ENCODE results near the gene PKMYT1.

PKMYT1 gene

DNA sequence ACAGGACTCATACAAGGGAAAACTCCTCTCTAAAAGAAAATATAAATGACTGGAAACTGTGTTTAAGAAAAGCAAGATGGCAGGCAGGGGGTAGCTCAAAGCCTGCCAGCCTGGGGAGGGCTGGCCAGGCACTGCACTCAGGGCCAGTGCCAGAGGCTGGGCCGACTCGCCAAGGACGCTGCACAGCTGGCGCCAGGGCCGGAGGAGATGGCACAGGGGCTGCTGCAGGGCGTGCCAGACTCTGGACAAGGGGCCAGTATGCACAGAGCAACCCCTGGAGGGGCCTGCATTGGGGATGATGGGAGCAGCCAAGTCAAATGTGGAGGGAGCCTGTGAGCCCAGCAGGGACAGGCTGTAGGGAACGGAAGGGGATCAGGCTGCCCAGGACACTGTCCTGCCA is 4.0 kb downstream of the PKMYT1 start:
- TF ChIP-seq, protein P1, sequence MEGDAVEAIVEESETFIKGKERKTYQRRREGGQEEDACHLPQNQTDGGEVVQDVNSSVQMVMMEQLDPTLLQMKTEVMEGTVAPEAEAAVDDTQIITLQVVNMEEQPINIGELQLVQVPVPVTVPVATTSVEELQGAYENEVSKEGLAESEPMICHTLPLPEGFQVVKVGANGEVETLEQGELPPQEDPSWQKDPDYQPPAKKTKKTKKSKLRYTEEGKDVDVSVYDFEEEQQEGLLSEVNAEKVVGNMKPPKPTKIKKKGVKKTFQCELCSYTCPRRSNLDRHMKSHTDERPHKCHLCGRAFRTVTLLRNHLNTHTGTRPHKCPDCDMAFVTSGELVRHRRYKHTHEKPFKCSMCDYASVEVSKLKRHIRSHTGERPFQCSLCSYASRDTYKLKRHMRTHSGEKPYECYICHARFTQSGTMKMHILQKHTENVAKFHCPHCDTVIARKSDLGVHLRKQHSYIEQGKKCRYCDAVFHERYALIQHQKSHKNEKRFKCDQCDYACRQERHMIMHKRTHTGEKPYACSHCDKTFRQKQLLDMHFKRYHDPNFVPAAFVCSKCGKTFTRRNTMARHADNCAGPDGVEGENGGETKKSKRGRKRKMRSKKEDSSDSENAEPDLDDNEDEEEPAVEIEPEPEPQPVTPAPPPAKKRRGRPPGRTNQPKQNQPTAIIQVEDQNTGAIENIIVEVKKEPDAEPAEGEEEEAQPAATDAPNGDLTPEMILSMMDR (conservative IDR thresholded peaks at IDR 0.05), result no peak
- H3K27ac ChIP-seq, result peak overlapping the region; percentile 80

GRCh38 chr16:2975161-2975795 is 5.0 kb downstream of the PKMYT1 start:
- H3K27ac ChIP-seq, result no peak overlapping the region

DNA sequence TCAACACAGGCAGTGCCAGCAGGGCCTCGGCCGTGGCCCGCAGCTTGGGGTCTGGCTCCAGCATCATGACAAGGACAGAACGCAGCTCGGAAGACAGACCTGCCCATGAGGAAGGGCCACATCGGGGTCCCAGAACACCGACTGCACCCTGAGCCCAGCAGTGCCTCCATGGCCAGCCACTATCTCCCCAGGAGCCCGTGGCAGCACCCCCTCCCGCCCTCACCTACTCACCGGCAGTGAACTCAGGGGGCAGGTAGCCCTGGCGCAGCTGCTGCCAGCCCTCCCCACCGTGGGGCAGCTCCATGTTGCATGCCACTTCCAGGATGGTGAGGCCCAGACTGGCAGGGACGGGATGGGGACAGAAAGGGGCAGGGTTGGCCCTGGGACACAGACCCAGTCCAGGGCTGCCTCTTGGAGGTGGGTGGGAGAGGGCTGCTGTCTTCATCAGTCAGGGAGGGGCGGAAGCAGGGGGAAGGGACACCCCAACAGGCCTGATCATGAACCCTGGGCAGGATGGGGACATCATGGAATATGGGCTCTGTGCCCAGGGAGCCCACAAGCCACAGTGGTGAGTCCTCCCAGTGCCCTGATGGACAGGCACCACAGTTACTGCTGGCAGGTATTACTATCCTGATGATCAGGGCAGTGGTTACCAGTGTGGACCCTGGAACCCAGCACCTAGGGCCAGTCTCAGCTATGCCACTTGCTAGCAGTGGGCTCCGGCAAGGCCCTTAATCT is 5.8 kb downstream of the PKMYT1 start:
- peak overlapping the region; percentile 76 for H3K27ac ChIP-seq
- TF ChIP-seq, protein P1 (conservative IDR thresholded peaks at IDR 0.05), result no peak

More at GRCh38 chr16:2975161-2975795, 5.0 kb downstream of the PKMYT1 start:
- TF ChIP-seq, protein P1 (conservative IDR thresholded peaks at IDR 0.05), result no peak

- peak overlapping the region; percentile 76 for H3K27ac ChIP-seq
- TF ChIP-seq, protein P1 (conservative IDR thresholded peaks at IDR 0.05), result no peak
These were observed 6.5 kb downstream of the PKMYT1 start for GRCh38 chr16:2973605-2974318.

DNA sequence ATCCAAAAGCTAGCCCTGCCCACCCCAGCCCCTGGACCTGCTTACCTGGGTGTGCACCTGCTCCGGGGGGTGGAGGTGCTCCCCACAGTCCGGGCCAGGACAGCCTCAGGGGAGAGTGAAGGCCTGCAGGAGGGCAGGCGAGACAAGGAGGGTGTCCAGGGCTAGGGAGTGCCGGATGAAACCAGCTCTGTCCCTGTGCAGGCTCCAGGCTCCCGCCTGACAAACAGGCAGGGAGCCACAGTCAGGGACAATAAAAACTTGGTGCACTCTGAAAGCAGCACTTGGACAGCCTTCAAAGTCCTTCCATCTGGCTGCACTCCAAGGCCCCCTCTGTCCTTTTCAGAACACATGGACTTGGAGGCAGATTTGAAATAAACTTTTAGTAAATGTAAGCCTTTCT is 7.2 kb downstream of the PKMYT1 start:
- peak overlapping the region; percentile 76 for H3K27ac ChIP-seq
- TF ChIP-seq, protein P1 (conservative IDR thresholded peaks at IDR 0.05), result no peak

DNA sequence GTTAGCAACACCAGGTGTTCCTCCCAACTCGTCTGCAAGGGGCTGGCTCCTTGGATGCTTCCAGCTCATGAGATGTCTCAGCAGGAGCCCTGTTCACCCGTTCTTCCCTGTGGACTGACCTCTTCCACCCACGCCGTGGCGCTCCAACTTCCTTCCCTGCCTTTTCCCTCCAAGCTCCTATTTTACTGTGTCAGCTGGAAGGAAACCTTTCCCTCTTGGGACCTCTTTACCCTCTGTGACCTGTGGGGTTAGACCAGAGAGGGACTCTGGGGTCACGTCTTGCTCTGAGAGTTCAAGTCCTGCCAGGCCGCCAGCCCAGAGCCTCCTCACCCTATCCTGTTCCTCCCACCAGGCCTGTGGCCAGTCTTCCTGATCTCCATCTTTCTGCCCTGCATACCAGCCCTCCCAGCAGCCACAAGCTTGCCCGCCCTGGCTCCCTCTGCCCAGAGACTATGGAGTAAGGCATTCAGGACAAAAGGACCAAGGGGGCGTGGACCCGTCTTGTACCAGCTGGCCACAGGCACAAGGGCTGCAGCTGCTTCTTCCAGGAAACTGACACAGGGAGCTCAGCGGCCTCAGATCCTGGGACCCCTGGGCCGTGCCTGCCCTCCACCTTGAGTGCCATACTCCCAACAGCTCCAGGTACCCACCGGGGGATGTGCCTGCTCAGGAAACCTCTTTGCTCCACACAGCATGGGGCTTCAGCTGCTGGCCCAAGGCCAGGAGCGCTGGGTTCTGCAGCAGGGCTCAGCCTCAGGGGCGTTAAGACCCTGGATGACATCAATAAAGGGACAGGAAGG is 8.1 kb downstream of the PKMYT1 start:
- H3K27ac ChIP-seq, result peak overlapping the region; percentile 76
- TF ChIP-seq, protein P1 (conservative IDR thresholded peaks at IDR 0.05), result no peak
